Measurements from ENCODE around the gene CHRFAM7A. TPM values are rescaled to one million over a fixed set of nuclear protein-coding genes. Genes with fewer than 3 reads are reported as not detected.
"Not testable (repeated sequence)": the region's sequence is repeated elsewhere in the genome, so short reads cannot be mapped to it uniquely, and the experiment has no call there.

The CHRFAM7A gene
- not detected in 2 replicates for total RNA-seq (2014; rRNA removed; shearing (Covaris generic))
- not detected in 2 replicates for polyA plus RNA-seq (2016; fragmentation: Nextera tagmentation; extraction: Ambion mirVana)

GRCh38 chr15:30392766-30393663 is at the start of gene CHRFAM7A:
Gene CHRFAM7A, minus strand, starts transcription at chr15:30393540. Its CDS starts 10,189 bp downstream, at chr15:30383351.
- in situ Hi-C loops (cut with MboI), result loop anchor here (25.0 kb wide), 1 partner anchor 1769 kb away; no protein-coding TSS in a partner anchor
- H3K9me3 ChIP-seq (ENCODE audit: low read depth); H4K20me1 ChIP-seq (ENCODE audit: insufficient read depth); H3K9me2 ChIP-seq (ENCODE audit: insufficient read depth); H3K36me3 ChIP-seq (ENCODE audit: low read depth); H3K4me3 ChIP-seq; H3K27ac ChIP-seq; H3K27me3 ChIP-seq (replicated peaks; ENCODE audit: insufficient read depth); H2AFZ ChIP-seq; DNase-seq; H3K79me2 ChIP-seq (ENCODE audit: insufficient read depth); H3F3A ChIP-seq (ENCODE audit: insufficient read depth); H3K9ac ChIP-seq; H3K4me1 ChIP-seq (ENCODE audit: insufficient read depth); H3K4me2 ChIP-seq (ENCODE audit: unreplicated experiment): not testable (repeated sequence)
- no CpG with 5 or more reads among the region's 74 CpGs for WGBS, 2 experiments (ENCODE audit: low coverage in 1 of 2, low lambda C conversion rate in 2 of 2, missing lambda C conversion rate in 2 of 2)

- in situ Hi-C loops (cut with MboI); DNase-seq; H2AFZ ChIP-seq; H3K9ac ChIP-seq; H3K4me1 ChIP-seq (ENCODE audit: insufficient read depth); H3K36me3 ChIP-seq (ENCODE audit: low read depth); H4K20me1 ChIP-seq (ENCODE audit: insufficient read depth); H3K79me2 ChIP-seq (ENCODE audit: insufficient read depth); H3K27ac ChIP-seq; H3K4me2 ChIP-seq (ENCODE audit: unreplicated experiment); H3K27me3 ChIP-seq (replicated peaks; ENCODE audit: insufficient read depth); H3K9me2 ChIP-seq (ENCODE audit: insufficient read depth); H3F3A ChIP-seq (ENCODE audit: insufficient read depth); H3K9me3 ChIP-seq (ENCODE audit: low read depth); H3K4me3 ChIP-seq: not testable (repeated sequence)
- 15 to 36% methylated on average over 2 of the region's 3 CpGs for WGBS, 2 experiments (ENCODE audit: low coverage in 1 of 2, low lambda C conversion rate in 2 of 2, missing lambda C conversion rate in 2 of 2)
These were observed 45.0 kb upstream of the CHRFAM7A start for GRCh38 chr15:30438348-30438747.

GRCh38 chr15:30435878-30436277 is 42.5 kb upstream of the CHRFAM7A start:
- H3K9me2 ChIP-seq (ENCODE audit: insufficient read depth); H3K4me3 ChIP-seq; H3F3A ChIP-seq (ENCODE audit: insufficient read depth); H3K36me3 ChIP-seq (ENCODE audit: low read depth); in situ Hi-C loops (cut with MboI); H3K27ac ChIP-seq; H3K27me3 ChIP-seq (replicated peaks; ENCODE audit: insufficient read depth); DNase-seq; H3K9ac ChIP-seq; H3K4me2 ChIP-seq (ENCODE audit: unreplicated experiment); H4K20me1 ChIP-seq (ENCODE audit: insufficient read depth); H2AFZ ChIP-seq; H3K9me3 ChIP-seq (ENCODE audit: low read depth); H3K4me1 ChIP-seq (ENCODE audit: insufficient read depth); H3K79me2 ChIP-seq (ENCODE audit: insufficient read depth): not testable (repeated sequence)
- 92% methylated on average over 3 to 4 of the region's 5 CpGs for whole genome bisulfite sequencing, 2 experiments (ENCODE audit: low coverage in 1 of 2, low lambda C conversion rate in 2 of 2, missing lambda C conversion rate in 2 of 2)

GRCh38 chr15:30420723-30421122 is 27.4 kb upstream of the CHRFAM7A start:
- in situ Hi-C loops (cut with MboI); H3K4me1 ChIP-seq (ENCODE audit: insufficient read depth); H3F3A ChIP-seq (ENCODE audit: insufficient read depth); H3K27me3 ChIP-seq (replicated peaks; ENCODE audit: insufficient read depth); H2AFZ ChIP-seq; H3K27ac ChIP-seq; H3K9me2 ChIP-seq (ENCODE audit: insufficient read depth); DNase-seq; H3K36me3 ChIP-seq (ENCODE audit: low read depth); H3K9me3 ChIP-seq (ENCODE audit: low read depth); H4K20me1 ChIP-seq (ENCODE audit: insufficient read depth); H3K4me2 ChIP-seq (ENCODE audit: unreplicated experiment); H3K4me3 ChIP-seq; H3K9ac ChIP-seq; H3K79me2 ChIP-seq (ENCODE audit: insufficient read depth): not testable (repeated sequence)
- WGBS, 2 experiments (ENCODE audit: low coverage in 1 of 2, low lambda C conversion rate in 2 of 2, missing lambda C conversion rate in 2 of 2), result 92 to 95% methylated on average over 6 of the region's 6 CpGs

GRCh38 chr15:30414160-30414559 is 20.8 kb upstream of the CHRFAM7A start, which contains the start of gene GOLGA8R:
Gene GOLGA8R, minus strand, starts transcription at chr15:30414260. Its CDS starts 98 bp downstream, at chr15:30414162.
- H3K9ac ChIP-seq; H3K27me3 ChIP-seq (replicated peaks; ENCODE audit: insufficient read depth); in situ Hi-C loops (cut with MboI); H4K20me1 ChIP-seq (ENCODE audit: insufficient read depth); H3K4me1 ChIP-seq (ENCODE audit: insufficient read depth); H3K79me2 ChIP-seq (ENCODE audit: insufficient read depth); H3K9me2 ChIP-seq (ENCODE audit: insufficient read depth); DNase-seq; H3K4me2 ChIP-seq (ENCODE audit: unreplicated experiment); H3K36me3 ChIP-seq (ENCODE audit: low read depth); H3K9me3 ChIP-seq (ENCODE audit: low read depth); H2AFZ ChIP-seq; H3F3A ChIP-seq (ENCODE audit: insufficient read depth); H3K27ac ChIP-seq; H3K4me3 ChIP-seq: not testable (repeated sequence)
- WGBS, 2 experiments (ENCODE audit: low coverage in 1 of 2, low lambda C conversion rate in 2 of 2, missing lambda C conversion rate in 2 of 2), result no CpG with 5 or more reads among the region's 7 CpGs

- DNase-seq; H4K20me1 ChIP-seq (ENCODE audit: insufficient read depth); H3K27ac ChIP-seq; H2AFZ ChIP-seq; H3K79me2 ChIP-seq (ENCODE audit: insufficient read depth); in situ Hi-C loops (cut with MboI); H3K9ac ChIP-seq; H3K9me3 ChIP-seq (ENCODE audit: low read depth); H3K4me1 ChIP-seq (ENCODE audit: insufficient read depth); H3K4me2 ChIP-seq (ENCODE audit: unreplicated experiment); H3K9me2 ChIP-seq (ENCODE audit: insufficient read depth); H3K36me3 ChIP-seq (ENCODE audit: low read depth); H3K4me3 ChIP-seq; H3K27me3 ChIP-seq (replicated peaks; ENCODE audit: insufficient read depth); H3F3A ChIP-seq (ENCODE audit: insufficient read depth): not testable (repeated sequence)
- WGBS, 2 experiments (ENCODE audit: low coverage in 1 of 2, low lambda C conversion rate in 2 of 2, missing lambda C conversion rate in 2 of 2), result 64 to 84% methylated on average over 5 to 6 of the region's 6 CpGs
These were observed 14.3 kb upstream of the CHRFAM7A start for GRCh38 chr15:30407636-30408035.

GRCh38 chr15:30398988-30399387 is 5.6 kb upstream of the CHRFAM7A start:
- H3F3A ChIP-seq (ENCODE audit: insufficient read depth); H2AFZ ChIP-seq; DNase-seq; H3K4me1 ChIP-seq (ENCODE audit: insufficient read depth); H3K9me3 ChIP-seq (ENCODE audit: low read depth); H3K36me3 ChIP-seq (ENCODE audit: low read depth); H3K9ac ChIP-seq; H3K9me2 ChIP-seq (ENCODE audit: insufficient read depth); H3K4me3 ChIP-seq; H3K27me3 ChIP-seq (replicated peaks; ENCODE audit: insufficient read depth); H4K20me1 ChIP-seq (ENCODE audit: insufficient read depth); H3K79me2 ChIP-seq (ENCODE audit: insufficient read depth); H3K4me2 ChIP-seq (ENCODE audit: unreplicated experiment); H3K27ac ChIP-seq: not testable (repeated sequence)
- 0 to 4% methylated on average over 2 of the region's 6 CpGs for WGBS, 2 experiments (ENCODE audit: low coverage in 1 of 2, low lambda C conversion rate in 2 of 2, missing lambda C conversion rate in 2 of 2)
- in situ Hi-C loops (cut with MboI), result loop anchor here (25.0 kb wide), 1 partner anchor 1763 kb away; no protein-coding TSS in a partner anchor
